K562 (cell line): ENCODE results near the gene SPATA3. TPM values are rescaled to one million over a fixed set of nuclear protein-coding genes. Genes with fewer than 3 reads are reported as not detected.

Experiments used
- ATAC-seq: fragments of 200-7000 bp; cut with Tn5 transposase; 3 replicates; pipeline ENCODE4 v1.9.1; 2020; ENCODE audit warnings: moderate library complexity
- BruUV-seq: library from RNA; stranded (reverse); fragments of 400-500 nt; replicated peaks from 2 replicates; lab custom pipeline; 2021; lab: Mats Ljungman, UMichigan
- CTCF ChIA-PET: fragments of 300-600 bp; formaldehyde crosslinking; extraction: SDS; loops from one replicate; lab custom pipeline; 2021; ENCODE audit warnings: low intra/inter-chr PET ratio; lab: Yijun Ruan, JAX
- POLR2A ChIA-PET: fragments of 300-600, 350-650 bp; sonication (Branson Sonifier 250); formaldehyde crosslinking; extraction: SDS; loops from one replicate; lab custom pipeline; 2021; ENCODE audit warnings: antibody characterized with exemption, inconsistent platforms; lab: Yijun Ruan, JAX
- DNase-seq, 4 experiments: peaks; one replicate each; pipeline versions ENCODE4 v3.0.0 to v3.0.0-alpha.2; 2011 to 2018; ENCODE audit warnings: low spot score in 3 of 4, mixed read lengths in 3 of 4; ENCODE audit errors: extremely low read depth in 1 of 4
- FAIRE-seq: peaks from 2 replicates; lab custom pipeline; 2011; peaks lifted over from hg19 to GRCh38; lab: Jason Lieb, UNC
- H2AFZ ChIP-seq: 2 replicates; pipeline ENCODE4 v1.6.0; 2011; ENCODE audit warnings: low read depth, low read length, control low read depth, inconsistent platforms
- H3K27ac ChIP-seq: fragments of 200-600 bp; 3 replicates; pipeline ENCODE4 v1.8.0; 2011; ENCODE audit warnings: low read depth, mild to moderate bottlenecking, control low read depth, inconsistent platforms, low read length, moderate library complexity, mixed read lengths; ENCODE audit errors: extremely low read depth
- H3K27me3 ChIP-seq, 2 experiments: fragments of 300-600 bp in 1 of 2; 2 replicates in 1 of 2; 3 replicates in 1 of 2; pipeline versions ENCODE4 v1.6.0 to v1.8.0; 2011; ENCODE audit warnings: inconsistent platforms in 2 of 2, low read length in 2 of 2, mild to moderate bottlenecking in 1 of 2, mixed read lengths in 1 of 2, moderate library complexity in 1 of 2; ENCODE audit not compliant: control insufficient read depth in 2 of 2, insufficient read depth in 2 of 2
- H3K36me3 ChIP-seq: fragments of 300-600 bp; 3 replicates; pipeline ENCODE4 v1.8.0; 2011; ENCODE audit warnings: mild to moderate bottlenecking, low read length, inconsistent platforms; ENCODE audit not compliant: control insufficient read depth, insufficient read depth
- H3K4me1 ChIP-seq, 2 experiments: fragments of 200-600 bp in 1 of 2; replicated peaks in 1 of 2; 2 replicates in 1 of 2; 3 replicates in 1 of 2; pipeline versions ENCODE4 v1.5.1 to v1.8.0; 2011; ENCODE audit warnings: inconsistent platforms in 2 of 2, low read length in 2 of 2, mild to moderate bottlenecking in 1 of 2, mixed read lengths in 1 of 2, moderate library complexity in 1 of 2; ENCODE audit not compliant: control insufficient read depth in 2 of 2, insufficient read depth in 2 of 2
- H3K4me2 ChIP-seq: 2 replicates; pipeline ENCODE4 v1.6.1; 2011; ENCODE audit warnings: low read length, control low read depth, inconsistent platforms, mixed read lengths; ENCODE audit not compliant: insufficient read depth
- H3K4me3 ChIP-seq: fragments of 200-600 bp; sonication (generic), shearing (Covaris generic); 2 replicates; pipeline ENCODE4 v1.5.1; 2016; ENCODE audit warnings: control low read depth, inconsistent platforms
- H3K79me2 ChIP-seq: fragments of 200-600 bp; 3 replicates; pipeline ENCODE4 v1.8.0; 2011; ENCODE audit warnings: low read length, inconsistent platforms; ENCODE audit not compliant: control insufficient read depth, insufficient read depth
- H3K9ac ChIP-seq, 2 experiments: 2 replicates each; pipeline versions ENCODE4 v1.6.0 to v1.6.1; 2011; ENCODE audit warnings: low read depth in 2 of 2, low read length in 2 of 2, control low read depth in 1 of 2, inconsistent platforms in 1 of 2, mild to moderate bottlenecking in 1 of 2, mixed read lengths in 1 of 2; ENCODE audit not compliant: insufficient read depth in 1 of 2
- H3K9me1 ChIP-seq: one replicate; pipeline ENCODE4 v1.6.0; 2011; ENCODE audit warnings: inconsistent platforms, mild to moderate bottlenecking, low read length, moderate library complexity; ENCODE audit not compliant: control insufficient read depth, insufficient read depth
- H3K9me3 ChIP-seq: replicated peaks from 2 replicates; pipeline ENCODE4 v1.5.1; 2011; ENCODE audit warnings: low read depth, low read length, inconsistent platforms; ENCODE audit not compliant: control insufficient read depth, insufficient read depth
- H4K20me1 ChIP-seq: replicated peaks from 2 replicates; pipeline ENCODE4 v1.6.1; 2011; ENCODE audit warnings: low read length, inconsistent platforms, mixed read lengths; ENCODE audit not compliant: control insufficient read depth, insufficient read depth
- ESRRA ChIP-seq: fragments of 450-650 bp; IDR thresholded peaks from 2 replicates; pipeline ENCODE4 v1.6.1; 2014; ENCODE audit warnings: low read depth, mild to moderate bottlenecking, moderate library complexity, borderline replicate concordance
- FOXP1 ChIP-seq: sonication (generic); formaldehyde crosslinking; IDR thresholded peaks from 2 replicates; pipeline ENCODE4 v1.8.0; 2022; ENCODE audit warnings: mild to moderate bottlenecking, missing genetic modification reagents
- KAT7 ChIP-seq: sonication (generic); formaldehyde crosslinking; IDR thresholded peaks from 2 replicates; pipeline ENCODE4 v1.8.0; 2022; ENCODE audit warnings: missing genetic modification reagents, mild to moderate bottlenecking, borderline replicate concordance
- KLF1 ChIP-seq: fragments of 450-650 bp; IDR thresholded peaks from 2 replicates; pipeline ENCODE4 v1.6.1; 2016; ENCODE audit warnings: missing genetic modification characterization, missing compliant biosample characterization
- SMAD1 ChIP-seq: fragments of 150-350 bp; IDR thresholded peaks from 2 replicates; pipeline ENCODE4 v1.6.1; 2014; ENCODE audit warnings: low read length, low read depth; ENCODE audit not compliant: partially characterized antibody
- SRF ChIP-seq, 2 experiments: fragments of 250-450, 450-650 bp in 1 of 2; sonication (Bioruptor Pico) in 1 of 2; sonication (generic) in 1 of 2; formaldehyde crosslinking; IDR thresholded peaks; 2 replicates each; pipeline versions ENCODE4 v1.5.0 to v1.5.1; 2020 to 2022; ENCODE audit warnings: mild to moderate bottlenecking in 1 of 2, missing genetic modification reagents in 1 of 2
- ZNF239 ChIP-seq: fragments of 250-450 bp; sonication (Bioruptor Pico); IDR thresholded peaks from 2 replicates; pipeline ENCODE4 v1.4.0; 2020; ENCODE audit warnings: mild to moderate bottlenecking
- WGBS: fragments of 100-300 bp; shearing (Covaris generic); methylation state at CpG from one replicate; pipeline ENCODE4 v1.1.6; 2016; ENCODE audit warnings: low coverage, mixed read lengths; ENCODE audit not compliant: insufficient coverage; ENCODE audit errors: missing lambda C conversion rate; 5-methylcytosine and 5-hydroxymethylcytosine counted together
- in situ Hi-C: fragments of 300-500 bp; cut with MboI; formaldehyde crosslinking; loops from 4 replicates; pipeline ENCODE4 v1.15.0; 2018; ENCODE audit warnings: inconsistent platforms, mixed read lengths
- intact Hi-C: fragments of 100-400 bp; cut with micrococcal nuclease; formaldehyde crosslinking; loops from 2 replicates; pipeline ENCODE4 v1.14.2; 2022
- polyA plus RNA-seq, 8 experiments: library from polyadenylated mRNA; depleted of rRNA in 4 of 8; stranded (reverse) in 5 of 8; unstranded in 3 of 8; fragments of >200 nt; fragmentation: Nextera tagmentation in 2 of 8; fragmentation: Illumina TruSeq in 1 of 8; extraction: Ambion mirVana in 2 of 8; extraction: Trizol in 1 of 8; gene quantifications; 2 replicates each; pipeline versions ENCODE4 v1.2.1 to v1.2.3, GENCODE V29; 2011 to 2014; ENCODE audit warnings: inconsistent platforms in 1 of 8, missing spikeins in 1 of 8
- total RNA-seq, 7 experiments: library from RNA; depleted of rRNA in 6 of 7; stranded (reverse); fragments of >200 nt in 6 of 7; fragmentation: Illumina TruSeq in 2 of 7; extraction: Trizol in 2 of 7; gene quantifications; 2 replicates each; pipeline versions ENCODE4 v1.2.1 to v1.2.3, GENCODE V29; 2011 to 2021; ENCODE audit warnings: low replicate concordance in 1 of 7
- TF ChIP-seq, protein P1 (sequence below), 2 experiments: fragments of 450-650 bp; IDR thresholded peaks; 2 replicates each; pipeline ENCODE4 v1.6.1; 2018; ENCODE audit warnings: mild to moderate bottlenecking in 2 of 2, low read depth in 1 of 2; ENCODE audit not compliant: partially characterized antibody in 2 of 2

Gene SPATA3
- total and polyA plus RNA-seq, 9 of the 15 experiments (the other 6 are each of a cell fraction or from before 2014, with no cell fraction given), result not detected

GRCh38 chr2:230980468-230980867 lies 15.5 kb upstream of the SPATA3 start:
- DNase-seq (no peak), FAIRE-seq (no peak), ATAC-seq (no peak)
- TF ChIP-seq ESRRA, result no peak
- no peak for TF ChIP-seq KAT7 (CRISPR knock-in tag)
- TF ChIP-seq, protein P1, sequence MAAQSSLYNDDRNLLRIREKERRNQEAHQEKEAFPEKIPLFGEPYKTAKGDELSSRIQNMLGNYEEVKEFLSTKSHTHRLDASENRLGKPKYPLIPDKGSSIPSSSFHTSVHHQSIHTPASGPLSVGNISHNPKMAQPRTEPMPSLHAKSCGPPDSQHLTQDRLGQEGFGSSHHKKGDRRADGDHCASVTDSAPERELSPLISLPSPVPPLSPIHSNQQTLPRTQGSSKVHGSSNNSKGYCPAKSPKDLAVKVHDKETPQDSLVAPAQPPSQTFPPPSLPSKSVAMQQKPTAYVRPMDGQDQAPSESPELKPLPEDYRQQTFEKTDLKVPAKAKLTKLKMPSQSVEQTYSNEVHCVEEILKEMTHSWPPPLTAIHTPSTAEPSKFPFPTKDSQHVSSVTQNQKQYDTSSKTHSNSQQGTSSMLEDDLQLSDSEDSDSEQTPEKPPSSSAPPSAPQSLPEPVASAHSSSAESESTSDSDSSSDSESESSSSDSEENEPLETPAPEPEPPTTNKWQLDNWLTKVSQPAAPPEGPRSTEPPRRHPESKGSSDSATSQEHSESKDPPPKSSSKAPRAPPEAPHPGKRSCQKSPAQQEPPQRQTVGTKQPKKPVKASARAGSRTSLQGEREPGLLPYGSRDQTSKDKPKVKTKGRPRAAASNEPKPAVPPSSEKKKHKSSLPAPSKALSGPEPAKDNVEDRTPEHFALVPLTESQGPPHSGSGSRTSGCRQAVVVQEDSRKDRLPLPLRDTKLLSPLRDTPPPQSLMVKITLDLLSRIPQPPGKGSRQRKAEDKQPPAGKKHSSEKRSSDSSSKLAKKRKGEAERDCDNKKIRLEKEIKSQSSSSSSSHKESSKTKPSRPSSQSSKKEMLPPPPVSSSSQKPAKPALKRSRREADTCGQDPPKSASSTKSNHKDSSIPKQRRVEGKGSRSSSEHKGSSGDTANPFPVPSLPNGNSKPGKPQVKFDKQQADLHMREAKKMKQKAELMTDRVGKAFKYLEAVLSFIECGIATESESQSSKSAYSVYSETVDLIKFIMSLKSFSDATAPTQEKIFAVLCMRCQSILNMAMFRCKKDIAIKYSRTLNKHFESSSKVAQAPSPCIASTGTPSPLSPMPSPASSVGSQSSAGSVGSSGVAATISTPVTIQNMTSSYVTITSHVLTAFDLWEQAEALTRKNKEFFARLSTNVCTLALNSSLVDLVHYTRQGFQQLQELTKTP (IDR thresholded peaks at IDR 0.05; ENCODE audit: low read depth in 1 of 2, partially characterized antibody in 2 of 2), result no peak
- TF ChIP-seq ZNF239 (CRISPR knock-in tag), result no peak
- no peak for TF ChIP-seq SRF (CRISPR knock-in tag; IDR thresholded peaks at IDR 0.05)
- no peak for TF ChIP-seq SMAD1
- TF ChIP-seq FOXP1 (CRISPR knock-in tag), result no peak
- TF ChIP-seq KLF1 (tag), result no peak
- no TSS peak for BruUV-seq
- Histone ChIP-seq H4K20me1 (no peaks in the 10 kb centered on the region), H3K79me2 (no peaks in the 10 kb centered on the region), H3K4me1 (no peaks in the 10 kb centered on the region; a peak in 1 of 5 replicates), H3K27ac (no peak overlapping the region), H2AFZ (no peak overlapping the region), H3K9me1 (no peaks in the 10 kb centered on the region), H3K9me3 (no peaks in the 10 kb centered on the region), H3K9ac (no peak overlapping the region), H3K27me3 (0 out of 5 replicates have a peak, but pooled peaks cover 0 to 8% of the 10 kb centered on the region in 2 experiments), H3K4me2 (no peak overlapping the region), H3K36me3 (no peaks in the 10 kb centered on the region), H3K4me3 (no peak overlapping the region)
- in situ Hi-C loops (loop anchor here (10.0 kb wide), 1 partner anchor 156 kb away; no protein-coding TSS in a partner anchor), intact Hi-C loops (no loop called here)
- WGBS, result 7% methylated on average over 1 of the region's 1 CpG
- ChIA-PET POLR2A (no interaction called here), CTCF (no interaction called here)
